ENCODE results near the gene ASCL2.
"Not testable (repeated sequence)": the region's sequence is repeated elsewhere in the genome, so short reads cannot be mapped to it uniquely, and the experiment has no call there.

ASCL2 gene

GRCh38 chr11:2296913-2297622 lies 26.7 kb upstream of the ASCL2 start:
- no peak for DNase-seq

- no peak for DNase-seq
Observed at GRCh38 chr11:2295971-2296912, 25.9 kb upstream of the ASCL2 start.

- DNase-seq, result no peak
Observed at GRCh38 chr11:2294926-2295290, 24.5 kb upstream of the ASCL2 start.

GRCh38 chr11:2293984-2294925 lies 23.9 kb upstream of the ASCL2 start:
- no peak for DNase-seq

- DNase-seq, result no peak
Observed at GRCh38 chr11:2293531-2293971, 23.2 kb upstream of the ASCL2 start.

- DNase-seq, result no peak
Observed at GRCh38 chr11:2290351-2290841, 20.0 kb upstream of the ASCL2 start.

- DNase-seq, result no peak
Observed at GRCh38 chr11:2289859-2290258, 19.5 kb upstream of the ASCL2 start.

- DNase-seq, result no peak
Observed at GRCh38 chr11:2289350-2289749, 19.0 kb upstream of the ASCL2 start.

GRCh38 chr11:2287091-2287490 lies 16.7 kb upstream of the ASCL2 start:
- no peak for DNase-seq

GRCh38 chr11:2286350-2286749 lies 16.0 kb upstream of the ASCL2 start:
- DNase-seq, result not testable (repeated sequence)

GRCh38 chr11:2280208-2280607 lies 9.8 kb upstream of the ASCL2 start:
- DNase-seq, result no peak

- DNase-seq, result no peak
Observed at GRCh38 chr11:2277933-2278523, 7.6 kb upstream of the ASCL2 start.

- no peak for DNase-seq
Observed at GRCh38 chr11:2277008-2277346, 6.6 kb upstream of the ASCL2 start.

- DNase-seq, result no peak
Observed at GRCh38 chr11:2276280-2277007, 6.1 kb upstream of the ASCL2 start.

- no peak for DNase-seq
Observed at GRCh38 chr11:2275334-2276279, 5.2 kb upstream of the ASCL2 start.

GRCh38 chr11:2273771-2274170 lies 3.4 kb upstream of the ASCL2 start:
- no peak for DNase-seq

GRCh38 chr11:2273311-2273710 lies 2.9 kb upstream of the ASCL2 start:
- no peak for DNase-seq

GRCh38 chr11:2272946-2273280 lies 2.5 kb upstream of the ASCL2 start:
- no peak for DNase-seq

GRCh38 chr11:2272228-2272945 lies 2.0 kb upstream of the ASCL2 start:
- no peak for DNase-seq

All from activated effector memory CD4-positive, alpha-beta T cell treated with Interleukin-2 at 50 U/mL for 16 hours (primary cell).